ENCODE measurements around the gene UBN1.
"Not testable (repeated sequence)": the region's sequence is repeated elsewhere in the genome, so short reads cannot be mapped to it uniquely, and the experiment has no call there.

The UBN1 gene

GRCh38 chr16:4890026-4890425 is 42.7 kb downstream of the UBN1 start:
- no peak for DNase-seq

DNA sequence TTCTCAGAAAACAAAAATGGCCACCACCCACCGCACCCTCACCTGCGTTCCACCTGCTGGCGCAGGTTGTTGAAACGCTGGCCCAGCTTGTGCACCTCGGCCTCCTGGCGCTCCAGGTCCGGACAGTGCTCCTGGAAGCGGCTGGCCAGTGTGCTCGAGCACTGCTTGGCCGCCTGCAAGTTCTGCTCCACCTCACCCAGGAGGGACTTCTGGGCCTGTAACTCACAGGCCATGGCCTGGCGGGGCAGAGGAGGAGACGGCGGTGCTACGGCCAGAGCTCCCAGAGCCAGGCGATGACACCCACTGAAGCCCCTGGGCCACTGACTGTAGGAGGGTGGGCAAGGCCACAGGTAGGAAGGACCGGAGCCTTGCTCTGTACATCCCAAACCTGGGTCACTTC is 43.4 kb downstream of the UBN1 start:
- no peak for DNase-seq

DNA sequence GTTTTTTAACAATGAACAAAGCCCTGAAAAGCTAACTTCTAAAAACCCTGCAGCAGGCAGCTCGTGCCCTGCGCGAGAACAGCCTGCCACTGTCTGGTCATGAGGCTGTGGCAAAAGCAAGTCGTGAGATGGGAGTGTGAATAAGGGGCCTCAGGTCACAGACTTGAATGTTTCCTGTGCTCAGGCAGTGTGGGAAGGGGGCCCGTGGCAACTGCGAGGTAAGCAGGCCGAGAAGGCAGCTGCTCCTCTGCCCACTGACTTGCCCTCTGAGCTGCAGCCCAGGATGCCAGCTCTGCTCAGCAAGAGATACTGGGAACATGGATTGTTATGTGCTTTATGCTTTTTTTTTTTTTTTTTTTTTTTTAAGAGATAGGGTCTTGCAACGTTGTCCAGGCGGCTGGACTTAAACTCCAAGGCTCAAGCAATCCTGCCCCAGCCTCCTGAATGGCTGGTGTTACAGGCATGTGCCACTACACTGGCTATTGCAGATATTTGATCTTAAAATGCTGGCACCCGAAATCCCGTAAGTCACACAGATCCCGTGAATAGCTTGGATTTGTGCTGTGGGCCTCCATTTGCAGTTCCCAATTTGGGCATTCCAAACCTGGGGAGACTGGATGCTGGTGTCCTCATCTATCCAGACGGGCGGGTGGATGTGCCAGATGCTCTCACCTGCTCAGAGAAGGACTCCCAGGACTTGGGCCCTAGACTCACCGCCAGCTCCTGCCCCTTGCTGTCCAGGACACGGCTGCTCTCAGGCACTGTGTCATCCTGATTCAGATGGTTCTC is 44.0 kb downstream of the UBN1 start:
- no peak for DNase-seq

GRCh38 chr16:4891886-4892216 is 44.6 kb downstream of the UBN1 start:
- no peak for DNase-seq

DNA sequence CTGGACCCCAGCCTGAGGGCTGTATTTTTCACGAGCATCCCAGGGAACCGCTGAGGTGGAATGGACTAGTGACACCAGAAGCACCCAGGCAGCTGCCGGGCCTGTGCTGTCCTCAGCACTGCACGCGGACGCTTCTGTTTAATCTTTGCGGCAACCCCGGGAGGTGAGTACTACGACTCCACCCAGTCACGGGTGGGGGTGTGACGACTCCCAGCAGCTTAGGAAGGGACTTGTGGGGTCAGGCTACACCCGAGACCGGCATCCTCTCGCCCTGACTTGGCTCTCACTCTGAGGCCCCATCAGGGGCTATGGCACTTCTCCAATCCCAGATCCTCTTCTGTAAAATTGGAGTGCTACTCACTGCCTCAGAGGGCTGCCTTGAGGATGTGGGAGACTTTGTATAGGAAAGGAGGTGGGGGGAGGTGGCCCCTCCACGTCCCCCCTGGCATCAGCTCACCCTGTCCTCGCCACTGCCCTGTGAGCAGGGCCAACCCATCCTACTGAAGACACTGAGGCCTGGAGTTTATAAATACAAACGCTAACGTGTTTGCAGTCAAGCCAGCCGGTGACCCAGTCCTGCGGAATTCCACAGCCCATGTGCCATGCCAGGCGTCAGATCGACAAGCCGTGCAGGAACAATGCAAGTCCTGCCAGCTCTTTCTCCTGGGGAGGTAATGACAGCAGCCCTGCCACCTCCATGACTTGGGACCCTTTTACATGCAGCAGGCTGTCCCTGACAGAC is 45.3 kb downstream of the UBN1 start:
- DNase-seq, result no peak

- no peak for DNase-seq
These were observed 46.0 kb downstream of the UBN1 start for GRCh38 chr16:4893103-4893862.

GRCh38 chr16:4894276-4895150 is 47.2 kb downstream of the UBN1 start:
- DNase-seq, result no peak

- DNase-seq, result no peak
These were observed 48.1 kb downstream of the UBN1 start for GRCh38 chr16:4895366-4895765.

- not testable (repeated sequence) for DNase-seq
These were observed 49.5 kb downstream of the UBN1 start for GRCh38 chr16:4896761-4897160.

DNA sequence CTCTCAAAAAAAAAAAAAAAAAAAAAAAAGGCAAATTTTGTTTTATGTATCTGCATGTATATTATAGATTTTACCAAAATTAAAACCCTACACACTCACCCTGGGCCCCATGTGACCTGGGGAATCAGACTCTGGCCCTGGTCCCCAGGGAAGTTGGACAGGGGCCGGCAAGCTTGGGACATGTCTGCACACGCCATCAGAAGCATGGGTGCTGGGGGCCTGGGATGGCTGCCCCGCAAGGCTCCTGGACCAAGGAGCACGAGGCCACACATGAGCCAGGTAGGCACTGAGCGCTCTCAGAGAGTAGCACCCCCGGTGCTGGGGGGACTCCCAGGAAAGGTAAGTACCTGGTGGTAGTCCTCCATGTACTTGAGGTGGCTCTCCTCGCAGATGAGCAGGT is 50.0 kb downstream of the UBN1 start:
- no peak for DNase-seq

GRCh38 chr16:4898811-4899473 is 51.7 kb downstream of the UBN1 start:
- no peak for DNase-seq

GRCh38 chr16:4899474-4899846 is 52.2 kb downstream of the UBN1 start:
- no peak for DNase-seq

DNA sequence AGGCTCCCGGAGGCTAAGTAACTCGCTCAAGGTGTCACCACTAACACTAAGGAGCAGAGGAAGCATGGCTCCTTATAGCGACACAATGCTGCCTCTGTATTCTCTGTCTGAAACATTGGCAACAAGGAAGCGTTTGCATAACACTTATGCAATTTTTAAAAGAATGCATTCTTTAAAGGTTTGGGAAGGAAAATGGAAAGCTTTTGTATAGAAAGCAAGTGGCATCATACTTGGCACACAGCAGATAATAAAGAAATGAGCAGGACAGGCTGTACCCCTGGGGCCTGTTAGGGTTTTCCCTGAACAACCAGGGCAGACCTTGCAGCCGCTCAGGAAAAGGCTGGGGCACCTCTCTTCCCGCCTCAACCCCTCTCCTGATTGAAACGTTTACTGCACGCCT is 52.8 kb downstream of the UBN1 start:
- no peak for DNase-seq

GRCh38 chr16:4900750-4901149 is 53.5 kb downstream of the UBN1 start:
- no peak for DNase-seq

- no peak for DNase-seq
These were observed 54.8 kb downstream of the UBN1 start for GRCh38 chr16:4902038-4902437.

DNA sequence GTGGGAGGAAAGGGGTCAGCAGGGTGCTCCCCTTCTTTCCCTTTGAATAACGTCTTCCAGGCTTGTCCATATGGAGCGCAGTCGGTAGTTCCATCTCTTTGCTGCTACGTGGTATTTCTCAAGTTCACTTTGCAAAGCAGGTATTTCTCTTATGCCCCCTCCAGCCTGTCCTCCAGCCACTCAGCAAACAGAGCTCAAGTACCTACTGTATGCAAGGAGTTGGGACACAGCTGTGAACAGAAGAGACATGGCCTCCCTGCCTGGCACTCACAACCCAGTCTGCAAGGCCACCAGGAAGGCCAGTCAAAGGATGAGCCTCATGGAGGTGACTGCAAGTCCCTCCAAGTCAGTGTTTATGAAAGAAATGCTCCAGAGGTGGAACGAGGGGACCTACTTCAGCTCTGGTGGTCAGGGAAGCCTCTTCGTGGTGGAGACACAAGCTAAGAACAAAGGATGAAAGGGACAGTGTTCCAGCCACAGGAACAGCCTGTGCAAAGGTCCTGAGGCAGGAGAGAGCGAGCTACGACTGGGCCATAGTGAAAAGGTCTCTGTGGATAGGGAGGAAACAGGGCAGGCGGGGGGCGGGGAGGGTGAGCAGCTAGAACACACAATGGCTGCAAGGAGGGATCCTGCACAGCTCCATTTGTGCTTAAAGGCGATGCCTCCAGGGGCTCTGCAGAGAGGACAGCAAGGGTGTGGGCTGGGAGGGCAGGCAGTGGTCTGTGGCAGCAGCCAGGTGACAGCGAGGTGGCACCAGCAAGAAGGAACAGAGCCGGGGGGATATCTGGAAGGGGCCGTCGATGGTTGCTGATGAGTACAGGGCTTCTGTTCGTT is 57.0 kb downstream of the UBN1 start:
- DNase-seq, result no peak

- no peak for DNase-seq
These were observed 57.8 kb downstream of the UBN1 start for GRCh38 chr16:4904942-4905615.

DNA sequence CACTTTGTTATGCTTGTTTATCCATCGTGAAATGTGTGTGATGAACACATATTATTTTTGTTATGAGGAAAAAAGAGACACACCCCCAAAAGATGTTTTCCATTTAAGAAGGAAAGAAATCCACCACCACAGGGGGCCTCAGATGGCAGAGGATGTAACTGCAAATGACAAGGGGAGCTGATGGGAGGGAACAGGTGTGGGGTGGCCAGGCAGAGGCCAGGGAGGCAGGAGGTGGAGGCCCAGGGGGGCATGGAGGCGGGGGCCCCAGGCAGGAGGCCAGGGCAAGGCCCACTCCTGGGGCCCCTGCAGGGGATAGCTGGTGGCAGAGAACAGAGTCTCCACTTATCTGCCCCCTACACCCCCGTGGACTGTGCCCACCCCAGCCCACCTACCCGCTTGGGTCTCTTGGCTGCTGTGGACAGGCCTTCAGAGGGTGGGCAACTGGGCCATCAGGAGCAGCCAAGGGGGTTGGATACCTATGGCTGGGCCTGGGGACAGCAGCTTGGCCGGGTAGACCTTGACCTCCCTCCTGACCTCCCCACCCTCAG is 61.6 kb downstream of the UBN1 start:
- DNase-seq, result no peak

- DNase-seq, result no peak
These were observed 62.5 kb downstream of the UBN1 start for GRCh38 chr16:4909825-4910224.

GRCh38 chr16:4910828-4911227 is 63.5 kb downstream of the UBN1 start:
- no peak for DNase-seq

Measured in suppressor macrophage treated with lipopolysaccharide for 4 hours (primary cell).